OCI-LY1 (cell line): ENCODE measurements around the gene KCNT2.

Experiments
- CTCF ChIP-seq: fragments of 200-600 bp; sonication (generic), shearing (Covaris generic); IDR thresholded peaks from 2 replicates; pipeline ENCODE4 v1.5.1; 2017; ENCODE audit warnings: mild to moderate bottlenecking, antibody characterized with exemption, low read length, moderate library complexity, mixed read lengths
- EZH2 ChIP-seq: fragments of 200-600 bp; sonication (generic), shearing (Covaris generic); IDR thresholded peaks from 2 replicates; pipeline ENCODE4 v1.8.0; 2017; ENCODE audit warnings: borderline replicate concordance, mixed run types, mild to moderate bottlenecking, antibody characterized with exemption, low read length, moderate library complexity, mixed read lengths

GRCh38 chr1:196609370-196609737 lies 1.1 kb upstream of the KCNT2 start:
- TF ChIP-seq CTCF = no peak
- no peak for TF ChIP-seq EZH2
